ENCODE data around the gene GPC5. TPM values are rescaled to one million over a fixed set of nuclear protein-coding genes. Genes with fewer than 3 reads are reported as not detected.

The GPC5 gene
- total RNA-seq, 2 experiments from 2014 or later, result 2.4 TPM; not detected in 1

- no peak overlapping the region for H3K4me2 ChIP-seq (ENCODE audit: low read length)
- H3K36me3 ChIP-seq (ENCODE audit: insufficient read depth, low read length), result no peaks in the 10 kb centered on the region
- POLR2A ChIA-PET, result no interaction called here
- TF ChIP-seq EZH2phosphoT487 (IDR thresholded peaks at IDR 0.05; ENCODE audit: borderline replicate concordance, low read depth, low read length) (no peak), CTCF (conservative IDR thresholded peaks at IDR 0.05; ENCODE audit: low read length) (no peak)
- no peak overlapping the region for H3K4me3 ChIP-seq (ENCODE audit: low read depth, low read length, poor library complexity, severe bottlenecking)
- H2AFZ ChIP-seq (ENCODE audit: low read length), result no peak overlapping the region
- DNase-seq (ENCODE audit: low spot score), result no peak
- H3K79me2 ChIP-seq (ENCODE audit: insufficient read depth, low read depth, low read length), result no peaks in the 10 kb centered on the region
- no peaks in the 10 kb centered on the region for H3K9me3 ChIP-seq (ENCODE audit: low read length)
- no peak overlapping the region for H3K27ac ChIP-seq (ENCODE audit: low read depth, low read length, poor library complexity, severe bottlenecking)
- no peaks in the 10 kb centered on the region for H3K9me2 ChIP-seq (ENCODE audit: insufficient read depth, low read length)
- CTCF ChIA-PET (ENCODE audit: unreplicated experiment), result no interaction called here
- BruUV-seq (replicated peaks), result no TSS peak
- H3K4me1 ChIP-seq (ENCODE audit: insufficient read depth, low read length, poor library complexity, severe bottlenecking), result no peaks in the 10 kb centered on the region
- H4K20me1 ChIP-seq (ENCODE audit: insufficient read depth, low read length), result no peaks in the 10 kb centered on the region
- intact Hi-C loops (cut with micrococcal nuclease; ENCODE audit: unreplicated experiment), result no loop called here
Measured at GRCh38 chr13:92721620-92722019, 1323.2 kb downstream of the GPC5 start.

- Histone ChIP-seq H4K20me1 (ENCODE audit: insufficient read depth, low read length) (no peaks in the 10 kb centered on the region), H3K4me2 (ENCODE audit: low read length) (no peak overlapping the region), H3K4me3 (ENCODE audit: low read depth, low read length, poor library complexity, severe bottlenecking) (no peak overlapping the region), H2AFZ (ENCODE audit: low read length) (no peak overlapping the region), H3K36me3 (ENCODE audit: insufficient read depth, low read length) (no peaks in the 10 kb centered on the region), H3K9me2 (ENCODE audit: insufficient read depth, low read length) (no peaks in the 10 kb centered on the region), H3K27ac (ENCODE audit: low read depth, low read length, poor library complexity, severe bottlenecking) (no peak overlapping the region), H3K4me1 (ENCODE audit: insufficient read depth, low read length, poor library complexity, severe bottlenecking) (no peaks in the 10 kb centered on the region), H3K79me2 (ENCODE audit: insufficient read depth, low read depth, low read length) (no peaks in the 10 kb centered on the region), H3K9me3 (ENCODE audit: low read length) (no peaks in the 10 kb centered on the region)
- POLR2A ChIA-PET, result no interaction called here
- DNase-seq (ENCODE audit: low spot score), result no peak
- intact Hi-C loops (cut with micrococcal nuclease; ENCODE audit: unreplicated experiment), result no loop called here
- TF ChIP-seq EZH2phosphoT487 (IDR thresholded peaks at IDR 0.05; ENCODE audit: borderline replicate concordance, low read depth, low read length) (no peak), CTCF (conservative IDR thresholded peaks at IDR 0.05; ENCODE audit: low read length) (no peak)
- no TSS peak for BruUV-seq (replicated peaks)
- CTCF ChIA-PET (ENCODE audit: unreplicated experiment), result no interaction called here
Measured at GRCh38 chr13:92727118-92727517, 1328.7 kb downstream of the GPC5 start.

- Histone ChIP-seq H3K4me3 (ENCODE audit: low read depth, low read length, poor library complexity, severe bottlenecking) (no peak overlapping the region), H3K9me3 (ENCODE audit: low read length) (no peaks in the 10 kb centered on the region), H2AFZ (ENCODE audit: low read length) (no peak overlapping the region), H3K4me1 (ENCODE audit: insufficient read depth, low read length, poor library complexity, severe bottlenecking) (no peaks in the 10 kb centered on the region), H4K20me1 (ENCODE audit: insufficient read depth, low read length) (no peaks in the 10 kb centered on the region), H3K79me2 (ENCODE audit: insufficient read depth, low read depth, low read length) (no peaks in the 10 kb centered on the region), H3K9me2 (ENCODE audit: insufficient read depth, low read length) (no peaks in the 10 kb centered on the region), H3K27ac (ENCODE audit: low read depth, low read length, poor library complexity, severe bottlenecking) (no peak overlapping the region), H3K36me3 (ENCODE audit: insufficient read depth, low read length) (no peaks in the 10 kb centered on the region), H3K4me2 (ENCODE audit: low read length) (no peak overlapping the region)
- intact Hi-C loops (cut with micrococcal nuclease; ENCODE audit: unreplicated experiment), result no loop called here
- ChIA-PET CTCF (ENCODE audit: unreplicated experiment) (no interaction called here), POLR2A (no interaction called here)
- BruUV-seq (replicated peaks), result no TSS peak
- TF ChIP-seq EZH2phosphoT487 (IDR thresholded peaks at IDR 0.05; ENCODE audit: borderline replicate concordance, low read depth, low read length), result no peak
- TF ChIP-seq CTCF (conservative IDR thresholded peaks at IDR 0.05; ENCODE audit: low read length), result no peak
- no peak for DNase-seq (ENCODE audit: low spot score)
Measured at GRCh38 chr13:92734068-92734467, 1335.6 kb downstream of the GPC5 start.

Measured in OCI-LY7 (cell line).